Measurements from ENCODE around the gene CEL. TPM values are rescaled to one million over a fixed set of nuclear protein-coding genes. Genes with fewer than 3 reads are reported as not detected.

Gene CEL
- total RNA-seq, 1 donor from 2014 or later, result 0.74 TPM

GRCh38 chr9:133050781-133051180, 11.0 kb upstream of the CEL start:
- H3K36me3 ChIP-seq, result peaks cover 0 to 85% of the 10 kb centered on the region in 2 donors
- TF ChIP-seq POLR2A (IDR thresholded peaks at IDR 0.05) (no peak), CTCF (IDR thresholded peaks at IDR 0.05) (no peak), POLR2AphosphoS5 (IDR thresholded peaks at IDR 0.05; ENCODE audit: insufficient read depth in 1 of 2, low read depth in 1 of 2) (no peak)
- no peak overlapping the region for H3K27ac ChIP-seq
- H3K9me3 ChIP-seq, result no peaks in the 10 kb centered on the region
- no peak overlapping the region for H3K4me3 ChIP-seq
- no peak for DNase-seq (ENCODE audit: extremely low spot score in 2 of 2)
- H3K4me1 ChIP-seq, result no peaks in the 10 kb centered on the region
- intact Hi-C loops (cut with DNase I), result no loop called here
- no peaks in the 10 kb centered on the region for H3K27me3 ChIP-seq

- TF ChIP-seq CTCF (IDR thresholded peaks at IDR 0.05) (no peak), POLR2AphosphoS5 (IDR thresholded peaks at IDR 0.05; ENCODE audit: insufficient read depth in 1 of 2, low read depth in 1 of 2) (no peak), POLR2A (IDR thresholded peaks at IDR 0.05) (no peak)
- Histone ChIP-seq H3K4me1 (no peaks in the 10 kb centered on the region), H3K4me3 (no peak overlapping the region), H3K27ac (no peak overlapping the region), H3K9me3 (no peaks in the 10 kb centered on the region), H3K27me3 (no peaks in the 10 kb centered on the region), H3K36me3 (peaks cover 0 to 87% of the 10 kb centered on the region in 2 donors)
- intact Hi-C loops (cut with DNase I), result no loop called here
- DNase-seq (ENCODE audit: extremely low spot score in 2 of 2), result no peak
Observed at GRCh38 chr9:133051281-133051900, 10.4 kb upstream of the CEL start.

- intact Hi-C loops (cut with DNase I), result no loop called here
- Histone ChIP-seq H3K27me3 (no peaks in the 10 kb centered on the region), H3K27ac (no peak overlapping the region), H3K4me3 (no peak overlapping the region), H3K4me1 (no peaks in the 10 kb centered on the region), H3K36me3 (peaks cover 0 to 87% of the 10 kb centered on the region in 2 donors), H3K9me3 (no peaks in the 10 kb centered on the region)
- TF ChIP-seq CTCF (IDR thresholded peaks at IDR 0.05) (no peak), POLR2A (IDR thresholded peaks at IDR 0.05) (no peak), POLR2AphosphoS5 (IDR thresholded peaks at IDR 0.05; ENCODE audit: insufficient read depth in 1 of 2, low read depth in 1 of 2) (no peak)
- no peak for DNase-seq (ENCODE audit: extremely low spot score in 2 of 2)
Observed at GRCh38 chr9:133051966-133052539, 9.7 kb upstream of the CEL start.

GRCh38 chr9:133054194-133054890, 7.4 kb upstream of the CEL start:
- Histone ChIP-seq H3K27me3 (no peaks in the 10 kb centered on the region), H3K9me3 (no peaks in the 10 kb centered on the region), H3K4me3 (no peak overlapping the region), H3K27ac (no peak overlapping the region), H3K4me1 (peaks cover 2% of the 10 kb centered on the region), H3K36me3 (peaks cover 0 to 78% of the 10 kb centered on the region in 2 donors)
- DNase-seq (ENCODE audit: extremely low spot score in 2 of 2), result no peak
- no peak for TF ChIP-seq POLR2AphosphoS5 (IDR thresholded peaks at IDR 0.05; ENCODE audit: insufficient read depth in 1 of 2, low read depth in 1 of 2)
- TF ChIP-seq POLR2A (IDR thresholded peaks at IDR 0.05), result no peak
- intact Hi-C loops (cut with DNase I), result no loop called here

DNA sequence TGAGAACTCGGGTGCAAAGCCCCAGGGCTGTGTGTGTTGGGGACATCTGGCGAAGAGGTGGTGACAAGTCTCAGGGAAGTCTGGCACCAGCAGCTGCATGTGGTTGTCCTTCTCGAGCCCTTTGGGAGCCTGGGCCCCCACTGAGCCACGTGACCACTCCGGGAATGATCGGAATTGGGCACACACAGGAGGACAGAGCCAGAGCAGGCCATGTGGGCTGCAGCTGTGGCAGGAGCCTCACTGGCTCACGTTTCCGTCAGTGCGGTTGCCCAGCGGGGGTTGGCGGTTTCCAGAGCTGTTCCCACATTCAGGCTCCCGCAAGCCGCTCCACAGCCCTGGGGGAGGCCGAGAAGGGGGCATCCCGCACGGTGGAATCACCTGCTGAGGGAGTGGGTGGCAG, 6.8 kb upstream of the CEL start:
- Histone ChIP-seq H3K27ac (no peak overlapping the region), H3K36me3 (peaks cover 0 to 75% of the 10 kb centered on the region in 2 donors), H3K4me3 (no peak overlapping the region), H3K27me3 (no peaks in the 10 kb centered on the region), H3K4me1 (peaks cover 9% of the 10 kb centered on the region), H3K9me3 (no peaks in the 10 kb centered on the region)
- intact Hi-C loops (cut with DNase I), result no loop called here
- no peak for DNase-seq (ENCODE audit: extremely low spot score in 2 of 2)
- TF ChIP-seq CTCF (IDR thresholded peaks at IDR 0.05) (no peak), POLR2AphosphoS5 (IDR thresholded peaks at IDR 0.05; ENCODE audit: insufficient read depth in 1 of 2, low read depth in 1 of 2) (no peak), POLR2A (IDR thresholded peaks at IDR 0.05) (no peak)
